SK-N-SH (cell line): ENCODE data around the gene ACBD6. TPM values are rescaled to one million over a fixed set of nuclear protein-coding genes. Genes with fewer than 3 reads are reported as not detected.

ENCODE experiments used
- CTCF ChIA-PET: fragments of 300-600, 350-600 bp; formaldehyde crosslinking; extraction: SDS; loops from one replicate; lab custom pipeline; 2021; lab: Yijun Ruan, JAX
- POLR2A ChIA-PET: fragments of 350-600 bp; sonication (Branson Sonifier 250); formaldehyde crosslinking; extraction: SDS; loops from one replicate; lab custom pipeline; 2020; ENCODE audit warnings: antibody characterized with exemption, inconsistent platforms; lab: Yijun Ruan, JAX
- DNase-seq: peaks from one replicate; pipeline ENCODE4 v3.0.0; 2012
- H2AFZ ChIP-seq: fragments of 200-600 bp; sonication (generic); 2 replicates; pipeline ENCODE4 v1.8.1; 2016; ENCODE audit warnings: antibody characterized with exemption, mild to moderate bottlenecking, low read depth
- H3F3A ChIP-seq: fragments of 200-600 bp; sonication (generic); replicated peaks from 2 replicates; pipeline ENCODE3; 2016; ENCODE audit warnings: antibody characterized with exemption, mild to moderate bottlenecking; ENCODE audit not compliant: insufficient read depth
- H3K27ac ChIP-seq, 2 experiments: fragments of 200-500 bp in 1 of 2; fragments of 200-600 bp in 1 of 2; sonication (Bioruptor generic) in 1 of 2; sonication (generic), shearing (Covaris generic) in 1 of 2; 2 replicates each; pipeline versions ENCODE4 v1.5.1 to v1.6.1; 2014 to 2016; ENCODE audit warnings: low read depth in 2 of 2, inconsistent platforms in 1 of 2, low read length in 1 of 2, mild to moderate bottlenecking in 1 of 2, mixed read lengths in 1 of 2
- H3K27me3 ChIP-seq: fragments of 200-600 bp; sonication (generic), shearing (Covaris generic); 2 replicates; pipeline ENCODE4 v1.6.1; 2016; ENCODE audit warnings: mixed run types; ENCODE audit not compliant: insufficient read depth
- H3K36me3 ChIP-seq, 2 experiments: fragments of 200-500 bp in 1 of 2; fragments of 200-600 bp in 1 of 2; sonication (Bioruptor generic) in 1 of 2; sonication (generic) in 1 of 2; replicated peaks in 1 of 2; 2 replicates each; pipeline versions ENCODE3 to v1.5.1; 2014 to 2016; ENCODE audit warnings: low read length in 1 of 2, mild to moderate bottlenecking in 1 of 2; ENCODE audit not compliant: insufficient read depth in 2 of 2, control insufficient read depth in 1 of 2
- H3K4me1 ChIP-seq, 2 experiments: fragments of 200-500 bp in 1 of 2; fragments of 200-600 bp in 1 of 2; sonication (Bioruptor generic) in 1 of 2; sonication (generic), shearing (Covaris generic) in 1 of 2; 2 replicates each; pipeline versions ENCODE4 v1.5.1 to v1.6.1; 2014 to 2016; ENCODE audit warnings: low read depth in 1 of 2, low read length in 1 of 2, mixed run types in 1 of 2; ENCODE audit not compliant: insufficient read depth in 2 of 2, control insufficient read depth in 1 of 2
- H3K4me2 ChIP-seq: fragments of 200-600 bp; sonication (generic), shearing (Covaris generic); 2 replicates; pipeline ENCODE4 v1.6.1; 2017; ENCODE audit warnings: mixed run types
- H3K4me3 ChIP-seq, 2 experiments: fragments of 200-500 bp in 1 of 2; fragments of 200-600 bp in 1 of 2; sonication (Bioruptor generic) in 1 of 2; sonication (generic), shearing (Covaris generic) in 1 of 2; 2 replicates each; pipeline versions ENCODE4 v1.5.1 to v1.8.1; 2014 to 2016; ENCODE audit warnings: low read depth in 2 of 2, inconsistent platforms in 1 of 2, low read length in 1 of 2, mild to moderate bottlenecking in 1 of 2, mixed read lengths in 1 of 2, moderate library complexity in 1 of 2
- H3K79me2 ChIP-seq: fragments of 200-600 bp; sonication (generic); 2 replicates; pipeline ENCODE4 v1.8.1; 2017; ENCODE audit warnings: mild to moderate bottlenecking; ENCODE audit not compliant: insufficient read depth
- H3K9ac ChIP-seq: fragments of 200-600 bp; sonication (generic); 2 replicates; pipeline ENCODE4 v1.6.1; 2017; ENCODE audit warnings: mixed run types
- H3K9me2 ChIP-seq: fragments of 200-600 bp; sonication (generic); 2 replicates; pipeline ENCODE4 v1.6.1; 2017; ENCODE audit warnings: mixed run types
- H3K9me3 ChIP-seq: fragments of 200-600 bp; sonication (generic); 2 replicates; pipeline ENCODE4 v1.6.1; 2017; ENCODE audit warnings: mixed run types, mild to moderate bottlenecking, moderate library complexity
- H4K20me1 ChIP-seq: fragments of 200-600 bp; sonication (generic); 2 replicates; pipeline ENCODE4 v1.6.1; 2017; ENCODE audit warnings: mild to moderate bottlenecking, mixed run types; ENCODE audit not compliant: insufficient read depth
- CHD2 ChIP-seq: fragments of 150-350 bp; IDR thresholded peaks from 2 replicates; pipeline ENCODE4 v1.6.1; 2018; ENCODE audit warnings: low read length; ENCODE audit not compliant: partially characterized antibody
- ELF1 ChIP-seq: IDR thresholded peaks from 2 replicates; pipeline ENCODE4 v1.4.0; 2012
- EZH2phosphoT487 ChIP-seq: fragments of 200-600 bp; sonication (generic); IDR thresholded peaks from 2 replicates; pipeline ENCODE4 v1.6.1; 2017; ENCODE audit warnings: low read depth, mixed run types, mild to moderate bottlenecking, antibody characterized with exemption, moderate library complexity, borderline replicate concordance
- FOXJ3 ChIP-seq: sonication (generic); formaldehyde crosslinking; IDR thresholded peaks from 2 replicates; pipeline ENCODE4 v1.5.1; 2020; ENCODE audit warnings: mild to moderate bottlenecking, missing genetic modification reagents
- FOXM1 ChIP-seq: IDR thresholded peaks from 2 replicates; pipeline ENCODE4 v1.4.0; 2012; ENCODE audit warnings: low read depth, mild to moderate bottlenecking
- GATA2 ChIP-seq: sonication (generic); formaldehyde crosslinking; IDR thresholded peaks from 2 replicates; pipeline ENCODE4 v1.5.0; 2020; ENCODE audit warnings: mild to moderate bottlenecking, missing genetic modification reagents
- JUND ChIP-seq: IDR thresholded peaks from 2 replicates; pipeline ENCODE4 v1.4.0; 2012
- POLR2AphosphoS5 ChIP-seq: IDR thresholded peaks from 2 replicates; pipeline ENCODE4 v1.6.1; 2012; ENCODE audit warnings: low read depth, low read length
- RCOR1 ChIP-seq: fragments of 150-350 bp; IDR thresholded peaks from 2 replicates; pipeline ENCODE4 v1.6.1; 2017; ENCODE audit warnings: antibody characterized with exemption, low read length
- SIN3A ChIP-seq: IDR thresholded peaks from 2 replicates; pipeline ENCODE4 v1.6.1; 2012; ENCODE audit warnings: low read depth, mild to moderate bottlenecking, low read length, moderate library complexity, borderline replicate concordance
- SMC3 ChIP-seq: IDR thresholded peaks from 2 replicates; pipeline ENCODE4 v1.6.1; 2012; ENCODE audit warnings: low read depth, low read length, improper control_type of control experiment
- TAF1 ChIP-seq: IDR thresholded peaks from 2 replicates; pipeline ENCODE4 v1.6.1; 2012; ENCODE audit warnings: low read depth, mild to moderate bottlenecking, low read length, moderate library complexity, borderline replicate concordance
- TCF12 ChIP-seq: IDR thresholded peaks from 2 replicates; pipeline ENCODE4 v1.4.0; 2012
- TEAD4 ChIP-seq: IDR thresholded peaks from 2 replicates; pipeline ENCODE4 v1.4.0; 2012; ENCODE audit warnings: mild to moderate bottlenecking, borderline replicate concordance; ENCODE audit not compliant: insufficient read depth
- WGBS: methylation state at CpG from one replicate; pipeline ENCODE4 v1.1.6; 2017; ENCODE audit warnings: low lambda C conversion rate; 5-methylcytosine and 5-hydroxymethylcytosine counted together
- polyA plus RNA-seq, 3 experiments: library from polyadenylated mRNA; depleted of rRNA; stranded (reverse); fragments of >200 nt; gene quantifications; 2 replicates each; pipeline ENCODE4 v1.2.3, GENCODE V29; 2012
- TF ChIP-seq, protein P1 (sequence below): IDR thresholded peaks from 2 replicates; pipeline ENCODE4 v1.6.1; 2012; ENCODE audit warnings: mild to moderate bottlenecking, low read depth, low read length, moderate library complexity
- TF ChIP-seq, protein P2 (sequence below): IDR thresholded peaks from 2 replicates; pipeline ENCODE4 v1.4.0; 2012; ENCODE audit warnings: low read depth, borderline replicate concordance
- TF ChIP-seq, protein P3 (sequence below): IDR thresholded peaks from 2 replicates; pipeline ENCODE4 v1.4.0; 2012; ENCODE audit warnings: low read depth, borderline replicate concordance

Gene ACBD6
- polyA plus RNA-seq, 1 of the 3 experiments (the other 2 are of a cell fraction) = 60.9 TPM

DNA sequence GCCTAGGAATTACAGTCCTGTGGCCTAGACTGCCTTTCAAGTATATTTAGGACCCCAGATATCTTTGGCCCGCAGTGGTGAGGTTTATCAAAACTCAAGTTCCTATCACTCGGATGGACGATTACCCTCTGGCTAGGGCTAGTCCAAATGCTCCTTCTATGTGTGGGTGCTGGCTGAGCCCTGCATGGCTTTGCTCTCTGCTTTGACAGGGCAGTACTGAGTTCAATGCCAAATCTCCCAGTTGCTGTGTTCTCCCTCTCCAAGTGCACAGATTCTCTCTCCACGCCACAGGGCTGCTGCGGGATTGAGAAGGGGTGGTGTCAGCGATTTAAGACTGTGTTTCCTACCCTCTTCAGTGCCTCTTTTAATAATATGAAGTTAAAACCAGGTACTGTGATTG lies 175.3 kb downstream of the ACBD6 start:
- Histone ChIP-seq H3K27me3 (no peaks in the 10 kb centered on the region), H3K9ac (no peak overlapping the region), H3K9me3 (peaks cover 4% of the 10 kb centered on the region; the same call in 1 of the 2 replicates), H4K20me1 (no peaks in the 10 kb centered on the region), H3K79me2 (no peaks in the 10 kb centered on the region), H3K4me2 (no peak overlapping the region), H3K36me3 (peaks cover 2 to 8% of the 10 kb centered on the region in 2 experiments), H3K9me2 (no peaks in the 10 kb centered on the region), H3K4me3 (no peak overlapping the region), H3K4me1 (no peaks in the 10 kb centered on the region; a peak in 1 of 4 replicates), H3F3A (no peaks in the 10 kb centered on the region), H2AFZ (no peak overlapping the region), H3K27ac (no peak overlapping the region)
- ChIA-PET CTCF (no interaction called here), POLR2A (no interaction called here)
- TF ChIP-seq RCOR1 = no peak
- no peak for TF ChIP-seq EZH2phosphoT487
- TF ChIP-seq GATA2 = no peak
- no peak for TF ChIP-seq POLR2AphosphoS5
- TF ChIP-seq TEAD4 = no peak
- no peak for TF ChIP-seq TCF12
- TF ChIP-seq CHD2 = no peak
- TF ChIP-seq, protein P1, sequence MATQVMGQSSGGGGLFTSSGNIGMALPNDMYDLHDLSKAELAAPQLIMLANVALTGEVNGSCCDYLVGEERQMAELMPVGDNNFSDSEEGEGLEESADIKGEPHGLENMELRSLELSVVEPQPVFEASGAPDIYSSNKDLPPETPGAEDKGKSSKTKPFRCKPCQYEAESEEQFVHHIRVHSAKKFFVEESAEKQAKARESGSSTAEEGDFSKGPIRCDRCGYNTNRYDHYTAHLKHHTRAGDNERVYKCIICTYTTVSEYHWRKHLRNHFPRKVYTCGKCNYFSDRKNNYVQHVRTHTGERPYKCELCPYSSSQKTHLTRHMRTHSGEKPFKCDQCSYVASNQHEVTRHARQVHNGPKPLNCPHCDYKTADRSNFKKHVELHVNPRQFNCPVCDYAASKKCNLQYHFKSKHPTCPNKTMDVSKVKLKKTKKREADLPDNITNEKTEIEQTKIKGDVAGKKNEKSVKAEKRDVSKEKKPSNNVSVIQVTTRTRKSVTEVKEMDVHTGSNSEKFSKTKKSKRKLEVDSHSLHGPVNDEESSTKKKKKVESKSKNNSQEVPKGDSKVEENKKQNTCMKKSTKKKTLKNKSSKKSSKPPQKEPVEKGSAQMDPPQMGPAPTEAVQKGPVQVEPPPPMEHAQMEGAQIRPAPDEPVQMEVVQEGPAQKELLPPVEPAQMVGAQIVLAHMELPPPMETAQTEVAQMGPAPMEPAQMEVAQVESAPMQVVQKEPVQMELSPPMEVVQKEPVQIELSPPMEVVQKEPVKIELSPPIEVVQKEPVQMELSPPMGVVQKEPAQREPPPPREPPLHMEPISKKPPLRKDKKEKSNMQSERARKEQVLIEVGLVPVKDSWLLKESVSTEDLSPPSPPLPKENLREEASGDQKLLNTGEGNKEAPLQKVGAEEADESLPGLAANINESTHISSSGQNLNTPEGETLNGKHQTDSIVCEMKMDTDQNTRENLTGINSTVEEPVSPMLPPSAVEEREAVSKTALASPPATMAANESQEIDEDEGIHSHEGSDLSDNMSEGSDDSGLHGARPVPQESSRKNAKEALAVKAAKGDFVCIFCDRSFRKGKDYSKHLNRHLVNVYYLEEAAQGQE = no peak
- no peak for TF ChIP-seq ELF1
- no peak for TF ChIP-seq FOXM1
- no peak for TF ChIP-seq TAF1
- TF ChIP-seq, protein P2, sequence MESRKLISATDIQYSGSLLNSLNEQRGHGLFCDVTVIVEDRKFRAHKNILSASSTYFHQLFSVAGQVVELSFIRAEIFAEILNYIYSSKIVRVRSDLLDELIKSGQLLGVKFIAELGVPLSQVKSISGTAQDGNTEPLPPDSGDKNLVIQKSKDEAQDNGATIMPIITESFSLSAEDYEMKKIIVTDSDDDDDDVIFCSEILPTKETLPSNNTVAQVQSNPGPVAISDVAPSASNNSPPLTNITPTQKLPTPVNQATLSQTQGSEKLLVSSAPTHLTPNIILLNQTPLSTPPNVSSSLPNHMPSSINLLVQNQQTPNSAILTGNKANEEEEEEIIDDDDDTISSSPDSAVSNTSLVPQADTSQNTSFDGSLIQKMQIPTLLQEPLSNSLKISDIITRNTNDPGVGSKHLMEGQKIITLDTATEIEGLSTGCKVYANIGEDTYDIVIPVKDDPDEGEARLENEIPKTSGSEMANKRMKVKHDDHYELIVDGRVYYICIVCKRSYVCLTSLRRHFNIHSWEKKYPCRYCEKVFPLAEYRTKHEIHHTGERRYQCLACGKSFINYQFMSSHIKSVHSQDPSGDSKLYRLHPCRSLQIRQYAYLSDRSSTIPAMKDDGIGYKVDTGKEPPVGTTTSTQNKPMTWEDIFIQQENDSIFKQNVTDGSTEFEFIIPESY = no peak
- no peak for TF ChIP-seq SIN3A
- TF ChIP-seq, protein P3, sequence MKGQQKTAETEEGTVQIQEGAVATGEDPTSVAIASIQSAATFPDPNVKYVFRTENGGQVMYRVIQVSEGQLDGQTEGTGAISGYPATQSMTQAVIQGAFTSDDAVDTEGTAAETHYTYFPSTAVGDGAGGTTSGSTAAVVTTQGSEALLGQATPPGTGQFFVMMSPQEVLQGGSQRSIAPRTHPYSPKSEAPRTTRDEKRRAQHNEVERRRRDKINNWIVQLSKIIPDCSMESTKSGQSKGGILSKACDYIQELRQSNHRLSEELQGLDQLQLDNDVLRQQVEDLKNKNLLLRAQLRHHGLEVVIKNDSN = no peak
- no peak for TF ChIP-seq JUND
- TF ChIP-seq FOXJ3 (CRISPR knock-in tag) = no peak
- TF ChIP-seq SMC3 = no peak
- no peak for DNase-seq
- WGBS = 99% methylated on average over 6 of the region's 6 CpGs
